Coronary artery (tissue), 2 donors: Measurements from ENCODE around the gene HELZ.

Experiments
- DNase-seq: peaks from one replicate; pipeline ENCODE4 v3.0.0-alpha.2; 2017; ENCODE audit warnings: low spot score
- H3K27ac ChIP-seq, 2 donors: fragments of 200-600 bp; sonication (generic); one replicate each; pipeline ENCODE4 v1.5.1; 2016 to 2019
- H3K4me3 ChIP-seq: fragments of 200-600 bp; sonication (generic); 2 replicates; pipeline ENCODE4 v1.5.1; 2016; ENCODE audit warnings: mild to moderate bottlenecking, moderate library complexity
- CTCF ChIP-seq: fragments of 200-600 bp; sonication (generic); IDR thresholded peaks from one replicate; pipeline ENCODE4 v1.5.1; 2019; ENCODE audit warnings: antibody characterized with exemption

The HELZ gene

GRCh38 chr17:67063141-67063540 lies 181.9 kb downstream of the HELZ start:
- no peak for TF ChIP-seq CTCF
- Histone ChIP-seq H3K4me3 (no peak overlapping the region), H3K27ac (no peak overlapping the region)
- no peak for DNase-seq

GRCh38 chr17:67059372-67059771 lies 185.6 kb downstream of the HELZ start:
- DNase-seq: no peak
- no peak overlapping the region for H3K4me3 ChIP-seq
- TF ChIP-seq CTCF: no peak
- no peak overlapping the region for H3K27ac ChIP-seq

- Histone ChIP-seq H3K4me3 (no peak overlapping the region), H3K27ac (no peak overlapping the region)
- no peak for TF ChIP-seq CTCF
- DNase-seq: no peak
Observed at GRCh38 chr17:67058036-67058435, 187.0 kb downstream of the HELZ start.

GRCh38 chr17:67056746-67057490 lies 188.1 kb downstream of the HELZ start:
- no peak for TF ChIP-seq CTCF
- H3K27ac ChIP-seq: no peak overlapping the region
- H3K4me3 ChIP-seq: no peak overlapping the region
- DNase-seq: no peak

GRCh38 chr17:67055811-67056745 lies 188.9 kb downstream of the HELZ start:
- DNase-seq: no peak
- TF ChIP-seq CTCF: no peak
- H3K27ac ChIP-seq: no peak overlapping the region

GRCh38 chr17:67055041-67055443 lies 190.0 kb downstream of the HELZ start:
- TF ChIP-seq CTCF: no peak
- no peak overlapping the region for H3K4me3 ChIP-seq
- no peak overlapping the region for H3K27ac ChIP-seq
- DNase-seq: peak; percentile 59

More at GRCh38 chr17:67055811-67056745, 188.9 kb downstream of the HELZ start:
- no peak overlapping the region for H3K4me3 ChIP-seq
